GM10266 (cell line): ENCODE results near the gene TMEM235.
"Not testable (repeated sequence)": the region's sequence is repeated elsewhere in the genome, so short reads cannot be mapped to it uniquely, and the experiment has no call there.

Experiments
- DNase-seq: peaks from one replicate; pipeline ENCODE4 v3.0.0; 2012; ENCODE audit errors: extremely low spot score
- TF ChIP-seq, protein P1 (sequence below): IDR thresholded peaks from 2 replicates; pipeline ENCODE4 v1.5.1; 2012; ENCODE audit warnings: mild to moderate bottlenecking, low read depth; ENCODE audit not compliant: control insufficient read depth, insufficient read depth; ENCODE audit errors: missing control alignments

Gene TMEM235

DNA sequence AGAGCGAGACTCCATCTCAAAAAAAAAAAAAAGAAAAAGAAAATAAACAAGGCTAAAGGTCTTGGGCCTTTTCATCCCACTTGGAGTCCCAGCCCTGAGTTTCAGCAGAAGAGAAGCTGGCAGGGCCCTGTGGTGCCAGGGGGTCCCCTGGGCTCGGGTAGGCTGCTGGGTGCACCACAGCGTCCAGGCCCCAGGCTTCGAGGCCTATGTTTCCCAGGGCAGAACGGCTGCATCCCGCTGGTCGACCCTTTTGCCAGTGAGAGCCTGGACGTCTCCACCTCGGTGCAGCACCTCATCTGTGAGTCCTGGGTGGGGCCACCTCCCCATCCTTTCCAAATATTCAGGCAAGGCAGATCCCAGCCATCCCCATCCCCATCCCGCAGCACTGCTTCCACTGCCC is 2.2 kb downstream of the TMEM235 start:
- no peak for DNase-seq
- TF ChIP-seq, protein P1, sequence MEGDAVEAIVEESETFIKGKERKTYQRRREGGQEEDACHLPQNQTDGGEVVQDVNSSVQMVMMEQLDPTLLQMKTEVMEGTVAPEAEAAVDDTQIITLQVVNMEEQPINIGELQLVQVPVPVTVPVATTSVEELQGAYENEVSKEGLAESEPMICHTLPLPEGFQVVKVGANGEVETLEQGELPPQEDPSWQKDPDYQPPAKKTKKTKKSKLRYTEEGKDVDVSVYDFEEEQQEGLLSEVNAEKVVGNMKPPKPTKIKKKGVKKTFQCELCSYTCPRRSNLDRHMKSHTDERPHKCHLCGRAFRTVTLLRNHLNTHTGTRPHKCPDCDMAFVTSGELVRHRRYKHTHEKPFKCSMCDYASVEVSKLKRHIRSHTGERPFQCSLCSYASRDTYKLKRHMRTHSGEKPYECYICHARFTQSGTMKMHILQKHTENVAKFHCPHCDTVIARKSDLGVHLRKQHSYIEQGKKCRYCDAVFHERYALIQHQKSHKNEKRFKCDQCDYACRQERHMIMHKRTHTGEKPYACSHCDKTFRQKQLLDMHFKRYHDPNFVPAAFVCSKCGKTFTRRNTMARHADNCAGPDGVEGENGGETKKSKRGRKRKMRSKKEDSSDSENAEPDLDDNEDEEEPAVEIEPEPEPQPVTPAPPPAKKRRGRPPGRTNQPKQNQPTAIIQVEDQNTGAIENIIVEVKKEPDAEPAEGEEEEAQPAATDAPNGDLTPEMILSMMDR: no peak

DNA sequence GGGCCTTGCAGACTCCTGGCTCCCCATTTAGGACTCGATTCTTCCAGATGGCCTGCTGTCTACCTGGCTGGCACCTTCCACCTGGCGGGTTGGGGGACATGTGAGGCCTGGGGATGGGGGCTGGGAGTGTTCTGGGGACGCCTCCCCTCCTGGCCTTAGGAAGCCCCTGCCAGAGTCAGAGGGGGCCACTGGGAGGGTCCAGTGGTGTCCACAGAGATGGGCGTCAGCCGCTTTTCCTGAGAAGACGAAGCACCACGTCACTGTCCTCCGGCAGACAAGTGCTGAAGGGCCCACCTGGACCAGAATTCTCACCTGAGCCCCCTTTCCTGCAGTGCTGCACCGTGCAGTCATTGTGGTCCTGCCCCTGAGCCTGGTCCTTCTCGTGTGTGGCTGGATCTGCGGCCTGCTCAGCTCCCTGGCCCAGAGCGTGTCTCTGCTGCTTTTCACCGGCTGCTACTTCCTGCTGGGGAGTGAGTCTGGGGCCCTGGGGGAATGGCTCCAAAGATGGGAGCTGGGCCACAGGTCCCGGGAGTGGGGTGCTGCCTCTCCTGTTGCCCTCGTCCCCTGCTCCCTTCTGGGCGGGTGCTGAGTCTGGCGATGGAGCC is 2.9 kb downstream of the TMEM235 start:
- DNase-seq: no peak
- TF ChIP-seq, protein P1: no peak

DNA sequence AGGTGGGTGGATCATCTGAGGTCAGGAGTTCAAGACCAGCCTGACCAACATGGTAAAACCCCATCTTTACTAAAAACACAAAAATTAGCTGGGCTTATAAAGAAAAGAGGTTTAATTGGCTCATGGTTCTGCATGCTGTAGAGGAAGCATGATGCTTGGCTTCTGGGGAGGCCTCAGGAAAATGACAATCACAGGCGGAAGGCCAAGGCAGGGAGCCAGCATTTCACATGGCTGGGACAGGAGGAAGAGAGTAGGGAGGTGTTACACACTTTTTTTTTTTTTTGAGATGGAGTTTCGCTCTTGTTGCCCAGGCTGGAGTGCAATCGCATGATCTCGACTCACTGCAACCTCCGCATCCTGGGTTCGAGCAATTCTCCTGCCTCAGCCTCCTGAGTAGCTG is 3.6 kb downstream of the TMEM235 start:
- DNase-seq: not testable (repeated sequence)

DNA sequence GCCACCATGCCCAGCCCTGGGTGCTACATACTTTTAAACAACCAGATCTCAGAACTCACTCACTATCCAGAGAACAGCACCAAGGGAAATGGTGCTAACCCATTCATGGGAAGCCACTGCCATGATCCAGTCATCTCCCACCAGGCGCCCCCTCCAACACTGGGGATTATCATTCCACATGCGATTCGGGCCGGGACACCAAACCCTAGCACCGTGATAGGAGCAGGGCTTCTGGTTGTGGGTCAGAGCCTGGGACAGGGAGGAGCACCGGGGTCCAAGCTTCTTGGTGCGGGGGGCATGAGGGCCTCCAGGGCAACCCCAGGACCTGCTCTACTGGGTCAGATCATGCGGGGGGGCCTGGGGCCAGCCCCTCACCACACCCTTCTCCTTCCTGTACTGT is 4.5 kb downstream of the TMEM235 start:
- DNase-seq: no peak
- TF ChIP-seq, protein P1: no peak

DNA sequence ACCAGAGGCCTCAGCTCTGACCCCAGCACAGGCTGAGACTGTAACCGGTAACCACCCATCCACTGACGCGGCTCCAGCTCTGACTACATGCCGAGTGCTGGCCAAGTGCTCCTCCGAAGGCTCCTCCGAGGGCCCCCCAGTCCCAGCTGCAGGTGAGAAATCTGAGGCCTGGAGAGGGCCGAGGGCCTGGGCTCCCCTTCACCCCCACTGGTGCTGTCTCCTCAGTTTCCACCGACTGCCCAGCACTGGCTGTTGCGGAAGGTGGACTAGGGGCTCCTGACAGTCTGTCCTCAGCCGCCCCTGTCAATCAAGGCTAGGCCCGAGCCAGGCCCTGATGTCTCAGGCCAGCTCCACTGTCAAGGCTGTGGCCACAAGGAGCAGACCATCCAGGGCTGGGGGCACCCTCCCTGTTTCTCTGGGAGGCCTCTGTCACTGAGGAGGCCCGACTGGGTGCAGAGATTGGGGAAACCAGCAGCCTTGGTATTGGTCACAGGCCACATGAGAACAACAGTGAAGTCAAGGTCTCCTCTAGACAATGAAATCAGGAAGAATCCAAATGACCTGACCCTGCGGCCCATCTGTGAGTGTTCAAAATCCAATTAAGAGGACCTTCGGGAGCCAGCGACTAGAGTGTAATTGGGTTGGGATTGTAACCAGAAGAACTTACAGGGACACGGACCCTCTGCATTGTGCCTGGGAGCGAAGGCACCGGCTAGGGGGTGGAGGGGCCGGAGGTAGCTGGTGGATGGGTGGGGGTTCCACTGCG is 5.1 kb downstream of the TMEM235 start:
- TF ChIP-seq, protein P1: no peak
- no peak for DNase-seq

DNA sequence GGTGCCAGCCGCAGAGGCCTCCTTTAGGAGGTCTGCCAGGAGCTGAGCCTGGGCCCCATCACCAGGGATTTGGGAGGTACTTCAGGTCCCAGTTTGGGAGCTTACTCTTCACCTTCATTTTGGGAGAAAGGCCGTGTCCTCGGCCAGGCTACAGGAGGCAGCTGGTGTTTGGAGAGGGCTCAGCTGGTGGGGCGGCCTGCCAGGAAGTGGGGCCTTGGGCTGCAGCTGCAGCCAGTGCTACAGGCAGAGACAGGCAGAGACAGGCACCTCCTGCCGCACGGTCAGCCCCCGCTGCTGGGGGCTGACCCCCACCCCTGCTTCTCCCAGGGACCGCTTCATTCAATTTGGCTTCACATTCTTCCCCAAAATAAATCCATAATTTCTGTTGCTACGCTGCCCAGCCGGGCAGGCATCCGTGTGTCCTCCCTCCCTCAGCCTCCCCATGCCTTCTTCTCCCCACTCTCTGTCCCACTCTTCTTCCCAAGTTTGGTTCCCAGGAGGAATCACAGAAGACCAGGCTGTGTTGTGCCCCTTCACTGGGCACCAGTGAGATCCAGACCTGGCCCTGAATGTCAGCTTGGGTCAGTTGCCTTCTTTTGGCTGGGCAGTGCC is 6.1 kb downstream of the TMEM235 start:
- TF ChIP-seq, protein P1: no peak
- no peak for DNase-seq

DNA sequence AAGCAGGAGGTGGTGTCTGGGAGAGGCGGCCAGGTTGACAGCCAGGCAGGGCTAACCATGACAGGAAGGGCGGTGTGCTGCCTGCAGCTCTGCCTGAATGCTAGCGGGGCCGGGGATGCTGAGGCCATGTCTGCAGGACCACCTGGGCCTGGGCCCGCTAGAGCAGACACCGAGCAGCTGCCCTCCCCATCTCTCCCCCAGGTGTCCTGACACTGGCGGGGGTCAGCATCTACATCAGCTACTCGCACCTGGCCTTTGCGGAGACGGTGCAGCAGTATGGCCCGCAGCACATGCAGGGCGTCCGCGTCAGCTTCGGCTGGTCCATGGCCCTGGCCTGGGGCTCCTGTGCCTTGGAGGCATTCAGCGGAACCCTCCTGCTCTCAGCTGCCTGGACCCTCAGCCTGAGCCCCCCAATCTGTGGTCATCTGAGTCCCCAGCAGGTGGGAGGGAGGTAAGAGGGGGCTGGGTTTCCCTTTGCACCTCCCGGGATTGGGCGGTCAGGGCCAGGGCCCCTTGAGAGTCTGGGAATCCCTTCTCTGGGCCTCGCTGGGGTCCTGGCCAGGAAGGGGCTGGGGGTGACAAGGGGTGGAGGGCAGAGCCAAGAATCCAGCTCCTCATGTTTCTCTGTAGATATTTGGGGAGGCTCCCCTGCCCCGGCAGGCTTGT is 7.5 kb downstream of the TMEM235 start:
- TF ChIP-seq, protein P1: no peak

More for the DNA sequence above, 7.5 kb downstream of the TMEM235 start:
- no peak for DNase-seq
